ENCODE measurements around the gene PLCL1.

GRCh38 chr2:198065322-198065721 lies 260.9 kb downstream of the PLCL1 start:
- no peak for TF ChIP-seq CTCF (IDR thresholded peaks at IDR 0.05)
- no peak for TF ChIP-seq ZFX (IDR thresholded peaks at IDR 0.05; ENCODE audit: borderline replicate concordance)

All from 22Rv1 (cell line).